HG02885 (cell line): ENCODE results near the gene PCGF5.
"Not testable (repeated sequence)": the region's sequence is repeated elsewhere in the genome, so short reads cannot be mapped to it uniquely, and the experiment has no call there.

Source experiments
- ATAC-seq: cut with Tn5 transposase; IDR thresholded peaks from one replicate; pipeline ENCODE4 v1.9.1; 2021; ENCODE audit warnings: mild to moderate bottlenecking; ENCODE audit not compliant: unreplicated experiment, poor library complexity

Gene PCGF5

GRCh38 chr10:91317541-91317940 is 97.1 kb downstream of the PCGF5 start:
- ATAC-seq = no peak

DNA sequence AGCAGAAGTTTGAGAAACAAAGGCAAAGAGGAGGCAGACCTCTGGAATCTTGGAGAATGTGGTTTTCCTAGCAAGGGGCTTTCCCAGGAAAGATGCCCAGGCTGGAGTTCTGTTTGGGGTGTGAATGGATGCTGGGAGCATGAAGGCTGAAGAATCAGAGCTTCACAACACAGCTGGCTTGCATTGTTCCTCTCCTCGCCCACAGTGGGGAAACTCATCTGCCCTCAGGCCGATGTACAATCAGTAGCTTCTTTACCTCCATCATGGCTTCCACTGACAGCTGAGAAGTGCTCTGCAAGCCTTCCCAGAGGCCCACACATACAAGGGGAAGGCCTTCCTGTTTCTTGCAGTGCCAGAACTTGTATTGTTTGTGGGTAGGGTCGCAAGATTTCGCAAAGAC is 98.9 kb downstream of the PCGF5 start:
- no peak for ATAC-seq

DNA sequence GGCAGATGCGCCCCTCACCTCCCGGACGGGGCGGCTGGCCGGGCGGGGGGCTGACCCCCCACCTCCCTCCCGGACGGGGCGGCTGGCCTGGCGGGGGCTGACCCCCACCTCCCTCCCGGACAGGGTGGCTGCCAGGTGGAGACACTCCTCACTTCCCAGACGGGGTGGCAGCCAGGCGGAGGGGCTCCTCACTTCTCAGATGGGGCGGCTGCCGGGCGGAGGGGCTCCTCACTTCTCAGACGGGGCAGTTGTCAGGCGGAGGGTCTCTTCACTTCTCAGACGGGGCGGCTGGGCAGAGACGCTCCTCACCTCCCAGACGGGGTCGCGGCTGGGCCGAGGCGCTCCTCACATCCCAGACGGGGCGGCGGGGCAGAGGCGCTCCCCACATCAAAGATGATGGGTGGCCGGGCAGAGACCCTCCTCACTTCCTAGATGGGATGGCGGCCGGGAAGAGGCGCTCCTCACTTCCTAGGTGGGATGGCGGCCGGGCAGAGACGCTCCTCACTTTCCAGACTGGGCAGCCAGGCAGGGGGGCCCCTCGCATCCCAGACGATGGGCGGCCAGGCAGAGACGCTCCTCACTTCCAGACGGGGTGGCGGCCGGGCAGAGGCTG is 102.9 kb downstream of the PCGF5 start:
- not testable (repeated sequence) for ATAC-seq

DNA sequence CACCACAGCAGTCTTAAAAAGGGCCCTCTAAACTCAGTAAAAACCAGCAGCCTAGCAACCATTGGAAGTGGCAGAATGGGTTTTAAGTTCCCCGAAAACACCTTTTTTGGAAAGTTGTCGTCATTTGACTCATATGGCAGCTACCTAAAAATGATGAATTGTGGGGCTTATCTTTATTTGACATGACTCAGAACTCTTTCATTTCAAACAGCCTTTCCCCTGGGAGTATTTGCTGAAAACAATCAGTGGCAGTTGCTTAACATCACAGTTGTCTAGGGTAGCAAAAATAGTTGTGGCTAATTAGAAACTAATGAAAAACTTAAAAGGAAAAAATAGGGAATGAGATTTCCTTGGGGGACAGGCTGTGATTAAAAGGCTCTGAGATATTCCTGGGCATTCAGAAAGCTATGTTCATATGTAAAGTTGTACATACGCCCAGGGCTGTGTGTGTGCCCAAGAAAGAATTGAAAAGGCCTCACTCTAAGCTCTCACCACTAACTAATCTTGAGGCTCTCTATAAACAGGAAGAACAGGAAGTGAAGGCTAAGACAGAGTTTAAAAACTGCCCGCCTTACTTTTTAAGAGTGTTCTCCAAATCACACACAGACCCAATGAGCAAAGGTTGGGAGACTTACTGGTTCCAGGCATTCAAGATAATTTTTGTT is 108.0 kb downstream of the PCGF5 start:
- ATAC-seq = no peak
